Osteocyte (in vitro differentiated cells): ENCODE results near the gene CHCT1. TPM values are rescaled to one million over a fixed set of nuclear protein-coding genes. Genes with fewer than 3 reads are reported as not detected.

Experiments used
- DNase-seq: peaks from one replicate; pipeline ENCODE4 v3.0.0; 2021; ENCODE audit warnings: mixed read lengths; ENCODE audit not compliant: unreplicated experiment; ENCODE audit errors: extremely low spot score
- H3K27ac Mint-ChIP-seq: one replicate; pipeline ENCODE4 v1.8.0; 2021; ENCODE audit warnings: mild to moderate bottlenecking, mixed read lengths; ENCODE audit not compliant: unreplicated experiment
- H3K27me3 Mint-ChIP-seq: one replicate; pipeline ENCODE4 v1.8.0; 2021; ENCODE audit warnings: mixed read lengths; ENCODE audit not compliant: unreplicated experiment
- H3K36me3 Mint-ChIP-seq: one replicate; pipeline ENCODE4 v1.8.0; 2021; ENCODE audit warnings: mixed read lengths; ENCODE audit not compliant: unreplicated experiment
- H3K4me1 Mint-ChIP-seq: one replicate; pipeline ENCODE4 v1.8.0; 2021; ENCODE audit warnings: mixed read lengths; ENCODE audit not compliant: unreplicated experiment
- H3K4me3 Mint-ChIP-seq: one replicate; pipeline ENCODE4 v1.8.0; 2021; ENCODE audit warnings: mild to moderate bottlenecking, moderate library complexity, mixed read lengths; ENCODE audit not compliant: unreplicated experiment
- H3K9me3 Mint-ChIP-seq: one replicate; pipeline ENCODE4 v1.8.0; 2021; ENCODE audit warnings: mixed read lengths; ENCODE audit not compliant: unreplicated experiment
- total RNA-seq: library from RNA; stranded (reverse); gene quantifications from 2 replicates; pipeline ENCODE4 v1.2.1, GENCODE V29; 2021
- TF ChIP-seq, protein P1 (sequence below): fragments of 200-600 bp; sonication (generic); IDR thresholded peaks from 2 replicates; pipeline ENCODE4 v1.5.0; 2021; ENCODE audit warnings: antibody characterized with exemption, mild to moderate bottlenecking, moderate library complexity

The CHCT1 gene
- total RNA-seq, 1 donor from 2014 or later, result not detected

DNA sequence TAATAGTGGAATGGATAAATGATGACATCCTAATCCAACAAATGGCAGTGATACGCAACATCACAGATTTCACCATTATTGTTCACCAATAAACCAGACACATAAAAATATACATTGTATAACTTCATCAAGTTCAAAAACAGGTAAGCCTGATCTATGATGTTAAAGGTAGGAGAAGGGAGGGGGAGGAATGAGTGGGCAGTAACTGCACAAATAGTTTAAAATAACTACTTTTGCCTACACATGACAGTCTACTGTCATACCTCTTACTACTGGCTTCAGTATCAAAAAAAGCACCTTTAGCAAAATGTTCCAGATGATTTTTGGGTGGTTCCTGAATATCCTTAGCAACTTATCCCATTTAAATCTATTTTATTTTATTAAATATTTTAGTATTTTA lies 28.8 kb downstream of the CHCT1 start:
- TF ChIP-seq, protein P1, sequence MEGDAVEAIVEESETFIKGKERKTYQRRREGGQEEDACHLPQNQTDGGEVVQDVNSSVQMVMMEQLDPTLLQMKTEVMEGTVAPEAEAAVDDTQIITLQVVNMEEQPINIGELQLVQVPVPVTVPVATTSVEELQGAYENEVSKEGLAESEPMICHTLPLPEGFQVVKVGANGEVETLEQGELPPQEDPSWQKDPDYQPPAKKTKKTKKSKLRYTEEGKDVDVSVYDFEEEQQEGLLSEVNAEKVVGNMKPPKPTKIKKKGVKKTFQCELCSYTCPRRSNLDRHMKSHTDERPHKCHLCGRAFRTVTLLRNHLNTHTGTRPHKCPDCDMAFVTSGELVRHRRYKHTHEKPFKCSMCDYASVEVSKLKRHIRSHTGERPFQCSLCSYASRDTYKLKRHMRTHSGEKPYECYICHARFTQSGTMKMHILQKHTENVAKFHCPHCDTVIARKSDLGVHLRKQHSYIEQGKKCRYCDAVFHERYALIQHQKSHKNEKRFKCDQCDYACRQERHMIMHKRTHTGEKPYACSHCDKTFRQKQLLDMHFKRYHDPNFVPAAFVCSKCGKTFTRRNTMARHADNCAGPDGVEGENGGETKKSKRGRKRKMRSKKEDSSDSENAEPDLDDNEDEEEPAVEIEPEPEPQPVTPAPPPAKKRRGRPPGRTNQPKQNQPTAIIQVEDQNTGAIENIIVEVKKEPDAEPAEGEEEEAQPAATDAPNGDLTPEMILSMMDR, result no peak
- H3K36me3 Mint-ChIP-seq, result peaks cover 45% of the 10 kb centered on the region
- DNase-seq, result no peak
- H3K4me1 Mint-ChIP-seq, result no peaks in the 10 kb centered on the region
- H3K4me3 Mint-ChIP-seq, result no peak overlapping the region
- no peak overlapping the region for H3K27ac Mint-ChIP-seq
- no peaks in the 10 kb centered on the region for H3K9me3 Mint-ChIP-seq
- no peaks in the 10 kb centered on the region for H3K27me3 Mint-ChIP-seq

GRCh38 chr17:60451965-60452364 lies 29.7 kb downstream of the CHCT1 start:
- H3K27me3 Mint-ChIP-seq, result no peaks in the 10 kb centered on the region
- H3K36me3 Mint-ChIP-seq, result peaks cover 47% of the 10 kb centered on the region
- no peak overlapping the region for H3K27ac Mint-ChIP-seq
- no peak for DNase-seq
- TF ChIP-seq, protein P1, result no peak
- H3K9me3 Mint-ChIP-seq, result no peaks in the 10 kb centered on the region
- no peaks in the 10 kb centered on the region for H3K4me1 Mint-ChIP-seq
- no peak overlapping the region for H3K4me3 Mint-ChIP-seq

GRCh38 chr17:60455378-60455777 lies 33.1 kb downstream of the CHCT1 start:
- no peaks in the 10 kb centered on the region for H3K4me1 Mint-ChIP-seq
- H3K27me3 Mint-ChIP-seq, result no peaks in the 10 kb centered on the region
- DNase-seq, result no peak
- TF ChIP-seq, protein P1, result no peak
- H3K4me3 Mint-ChIP-seq, result no peak overlapping the region
- no peak overlapping the region for H3K27ac Mint-ChIP-seq
- peaks cover 48% of the 10 kb centered on the region for H3K36me3 Mint-ChIP-seq
- H3K9me3 Mint-ChIP-seq, result no peaks in the 10 kb centered on the region

DNA sequence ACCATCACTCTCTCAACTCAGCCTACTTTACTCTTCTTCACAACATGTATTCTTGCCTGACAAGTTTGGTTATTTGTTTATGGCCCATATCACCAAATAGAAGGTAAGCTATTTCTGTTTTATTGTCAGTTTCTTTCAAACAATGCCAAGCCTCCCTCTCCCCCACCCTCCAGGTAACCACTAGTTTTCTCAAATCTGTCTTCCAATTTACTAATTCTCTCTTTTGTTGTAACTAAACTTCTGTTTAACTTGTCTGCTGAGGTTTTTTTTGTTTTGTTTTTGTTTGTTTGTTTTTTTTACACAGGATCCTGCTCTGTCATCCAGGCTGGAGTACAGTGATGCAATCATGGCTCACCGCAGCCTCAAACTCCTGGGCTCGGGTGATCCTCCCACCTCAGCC lies 34.9 kb downstream of the CHCT1 start:
- Mint-ChIP-seq H3K27ac (no peak overlapping the region), H3K4me3 (no peak overlapping the region), H3K36me3 (peaks cover 48% of the 10 kb centered on the region), H3K27me3 (no peaks in the 10 kb centered on the region), H3K4me1 (no peaks in the 10 kb centered on the region), H3K9me3 (no peaks in the 10 kb centered on the region)
- no peak for DNase-seq
- TF ChIP-seq, protein P1, result no peak

- Mint-ChIP-seq H3K4me3 (no peak overlapping the region), H3K27ac (no peak overlapping the region), H3K36me3 (peaks cover 53% of the 10 kb centered on the region), H3K4me1 (peaks cover 13% of the 10 kb centered on the region), H3K9me3 (no peaks in the 10 kb centered on the region), H3K27me3 (no peaks in the 10 kb centered on the region)
- TF ChIP-seq, protein P1, result no peak
- DNase-seq, result no peak
Observed at GRCh38 chr17:60461584-60461983, 39.3 kb downstream of the CHCT1 start.
